Cerebellar cortex (tissue), 1 donor: ENCODE data around the gene SPCS2.
A peak's percentile ranks its signal among the peaks of the same experiment; 100 is the strongest.
"Not testable (repeated sequence)": the region's sequence is repeated elsewhere in the genome, so short reads cannot be mapped to it uniquely, and the experiment has no call there.

ENCODE experiments used
- DNase-seq: peaks from one replicate; pipeline ENCODE4 v3.0.0-alpha.2; 2015; ENCODE audit warnings: low spot score

Gene SPCS2

DNA sequence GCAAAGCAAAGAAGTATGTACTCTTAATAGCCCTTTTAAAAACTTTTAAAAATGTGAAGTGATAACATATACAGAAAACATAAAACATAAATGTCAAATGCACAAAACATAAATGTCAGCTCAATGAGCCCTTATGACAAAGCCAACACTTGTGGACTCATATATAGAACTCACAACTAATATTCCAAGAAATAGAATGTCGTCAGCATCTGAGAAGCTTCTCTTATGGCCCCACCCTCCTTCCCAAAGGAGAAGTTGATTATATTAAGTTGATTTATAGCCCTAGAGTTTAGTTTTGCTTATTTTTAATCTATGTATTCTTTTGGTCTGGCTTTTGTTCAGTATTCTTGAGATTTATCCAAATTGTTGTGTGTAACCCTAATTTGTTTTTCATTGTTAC lies 53.5 kb downstream of the SPCS2 start:
- no peak for DNase-seq

DNA sequence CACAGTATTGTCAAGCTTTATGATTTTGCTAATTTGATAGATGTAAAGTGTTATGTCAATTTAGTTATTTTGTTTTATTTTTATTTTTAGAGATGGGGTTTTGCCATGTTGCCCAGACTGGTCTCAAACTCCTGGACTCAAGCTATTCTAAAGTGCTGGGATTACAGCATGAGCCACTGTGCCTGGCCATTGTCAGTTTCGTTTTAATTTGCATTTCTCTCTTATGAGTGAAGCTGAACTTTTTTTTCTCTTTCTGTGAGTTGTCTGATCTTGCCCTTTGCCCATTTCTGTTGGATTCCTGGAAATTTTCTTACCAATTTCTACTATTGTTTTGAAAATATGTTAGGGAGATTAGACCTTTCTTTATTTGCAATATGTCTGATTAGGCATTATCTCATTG lies 55.1 kb downstream of the SPCS2 start:
- DNase-seq: no peak

DNA sequence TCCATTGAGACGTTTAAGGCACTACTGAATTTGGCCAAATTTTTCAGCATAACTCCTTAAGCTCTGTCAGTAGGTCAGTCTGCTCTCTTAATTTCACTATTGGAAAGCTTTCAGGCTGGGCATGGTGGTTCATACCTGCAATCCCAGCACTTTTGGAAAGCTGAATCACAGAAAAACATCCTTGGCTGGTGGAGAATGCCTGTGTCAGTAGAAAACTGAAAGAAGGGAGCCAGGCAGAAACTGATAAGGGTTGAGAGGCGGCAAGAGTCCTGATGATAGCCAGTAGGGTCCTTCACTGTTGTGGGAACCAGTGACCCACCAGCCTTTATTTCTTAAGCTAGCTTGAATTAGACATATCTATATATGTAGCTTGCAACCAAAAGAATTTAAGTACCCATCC lies 62.3 kb downstream of the SPCS2 start:
- DNase-seq: no peak

DNA sequence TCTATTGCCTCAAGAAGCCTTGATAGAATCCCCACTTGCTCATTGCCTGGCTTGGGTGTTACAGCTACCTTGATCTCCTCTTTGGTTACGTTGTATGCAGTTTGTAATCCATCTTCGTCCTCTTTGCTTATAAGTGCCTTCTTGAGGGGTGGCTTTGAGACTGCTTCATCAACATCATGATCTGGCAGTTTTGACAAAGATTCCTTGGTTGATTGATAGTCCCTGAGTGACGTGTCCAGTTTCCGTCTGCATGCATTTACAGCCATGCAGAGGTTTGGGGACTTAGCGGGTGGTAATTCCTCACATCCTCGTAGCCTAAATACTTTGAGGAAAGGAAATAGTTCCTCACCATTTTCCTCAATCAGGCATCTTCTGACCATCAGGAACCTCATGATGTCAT lies 62.8 kb downstream of the SPCS2 start:
- no peak for DNase-seq

DNA sequence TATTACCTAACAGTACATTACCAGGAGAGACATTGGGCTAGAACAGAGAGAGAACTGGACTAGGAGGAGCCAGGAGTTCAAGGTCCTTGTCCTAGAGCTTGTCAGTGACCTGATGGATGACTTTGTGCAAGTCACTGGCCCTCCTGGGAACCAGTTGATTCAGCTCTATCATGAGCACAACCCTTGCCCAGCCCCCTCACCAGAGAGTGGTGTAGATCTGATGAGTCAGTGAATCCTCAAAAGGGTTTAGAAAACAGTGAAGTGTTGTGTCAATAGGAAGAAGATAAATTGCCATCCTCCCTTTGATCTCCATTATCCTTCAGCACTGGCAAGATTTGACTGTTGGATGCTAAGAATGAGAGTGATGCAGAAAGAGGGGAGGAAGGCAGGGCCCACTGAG lies 64.0 kb downstream of the SPCS2 start:
- no peak for DNase-seq

DNA sequence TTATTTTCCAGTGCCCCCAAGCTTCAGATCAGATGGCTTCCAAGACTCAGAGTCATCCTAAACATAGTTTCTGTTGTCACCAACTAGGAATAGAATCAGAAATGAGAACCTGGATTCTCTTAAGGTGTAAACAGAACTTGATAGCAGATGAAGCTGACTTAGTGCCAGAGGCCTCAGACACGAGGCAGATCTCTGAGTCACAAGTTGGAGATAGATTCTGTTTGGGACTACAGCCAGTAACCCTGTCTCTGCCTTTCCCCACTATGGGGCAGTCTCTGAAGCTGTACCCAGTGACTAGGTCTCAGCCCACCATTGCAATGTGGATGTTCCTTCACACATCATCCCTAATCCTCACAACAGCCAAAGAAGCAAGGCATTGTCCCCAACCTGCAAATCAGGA lies 65.1 kb downstream of the SPCS2 start:
- no peak for DNase-seq

DNA sequence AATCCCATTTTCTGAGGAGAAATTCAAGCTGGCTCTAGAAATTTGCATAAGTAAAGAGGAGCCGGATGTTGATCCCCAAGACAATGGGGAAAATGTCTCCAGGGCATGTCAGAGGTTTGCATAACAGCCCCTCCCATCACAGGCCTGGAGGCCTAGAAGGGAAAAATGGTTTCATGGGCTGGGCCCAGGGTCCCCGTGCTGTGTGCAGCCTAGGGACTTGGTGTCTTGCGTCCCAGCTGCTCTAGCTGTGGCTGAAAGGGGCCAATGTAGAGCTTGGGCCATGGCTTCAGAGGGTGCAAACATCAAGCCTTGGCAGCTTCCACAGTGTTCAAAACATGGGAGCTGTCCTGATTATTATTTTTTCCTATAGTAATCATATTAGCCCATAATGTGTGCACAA lies 70.1 kb downstream of the SPCS2 start:
- DNase-seq: not testable (repeated sequence)

DNA sequence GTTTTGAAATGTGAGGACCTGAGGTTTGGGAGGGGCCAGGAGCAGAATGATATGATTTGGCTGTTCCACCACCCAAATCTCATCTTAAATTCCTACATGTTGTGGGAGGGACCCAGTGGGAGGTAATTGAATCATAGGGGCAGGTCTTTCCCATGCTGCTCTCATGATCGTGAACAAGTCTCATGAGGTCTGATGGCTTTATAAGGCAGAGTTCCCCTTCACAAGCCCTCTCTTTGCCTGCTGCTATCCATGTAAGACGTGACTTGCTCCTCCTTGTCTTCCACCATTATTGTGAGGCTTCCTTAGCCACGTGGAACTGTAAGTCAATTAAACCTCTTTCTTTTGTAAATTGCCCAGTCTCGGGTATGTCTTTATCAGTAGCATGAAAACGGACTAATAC lies 71.3 kb downstream of the SPCS2 start:
- not testable (repeated sequence) for DNase-seq

DNA sequence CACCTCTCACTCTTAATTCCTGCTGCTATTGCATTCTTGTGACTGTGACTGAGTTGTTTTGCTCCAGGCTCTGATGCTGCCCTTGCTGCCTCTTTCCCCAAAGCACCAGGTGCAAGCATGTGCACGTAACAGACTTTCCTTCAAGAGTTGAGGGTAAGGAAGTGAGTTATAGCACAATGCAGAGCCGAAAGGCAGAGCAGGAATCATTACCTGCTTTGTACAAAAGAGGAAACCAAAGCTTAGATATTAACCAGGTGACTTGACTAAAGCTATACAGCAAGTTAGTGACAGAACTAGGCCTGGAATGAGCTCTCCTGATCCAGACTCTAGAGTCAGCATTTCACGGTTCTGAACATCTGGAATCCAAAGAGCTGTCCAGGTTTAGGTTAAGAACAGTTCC lies 73.2 kb downstream of the SPCS2 start:
- no peak for DNase-seq

DNA sequence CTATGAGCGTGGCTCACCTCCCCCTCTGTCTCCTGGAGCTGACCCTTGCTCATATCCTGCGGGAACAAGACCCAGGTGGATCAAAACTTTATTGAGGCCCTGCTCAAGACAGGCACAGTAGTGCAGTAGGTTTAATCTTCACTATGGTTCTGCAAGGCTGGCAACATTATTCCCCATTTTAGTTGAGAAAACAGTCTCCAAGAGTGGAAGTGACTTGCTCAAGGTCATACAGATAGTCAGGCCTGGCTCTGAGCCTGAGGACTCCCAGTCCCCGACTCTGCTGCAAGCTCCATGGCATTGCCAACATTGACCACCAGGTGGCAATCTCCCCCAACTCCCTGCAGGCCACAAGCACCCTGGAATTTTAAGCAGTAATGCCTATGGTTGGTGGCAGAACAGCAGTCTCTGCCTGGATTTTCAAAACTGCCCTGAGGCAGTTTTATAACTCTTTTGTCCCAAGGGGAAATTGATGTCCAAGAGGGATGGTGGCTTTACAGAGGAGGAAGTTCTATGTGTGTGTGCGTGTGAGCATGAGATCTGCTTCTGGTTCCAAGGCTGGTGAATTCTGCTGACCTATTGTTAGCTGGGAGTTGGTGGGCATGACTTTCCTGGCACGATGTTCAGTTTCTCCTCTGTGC lies 73.8 kb downstream of the SPCS2 start:
- peak; percentile 87 for DNase-seq

DNA sequence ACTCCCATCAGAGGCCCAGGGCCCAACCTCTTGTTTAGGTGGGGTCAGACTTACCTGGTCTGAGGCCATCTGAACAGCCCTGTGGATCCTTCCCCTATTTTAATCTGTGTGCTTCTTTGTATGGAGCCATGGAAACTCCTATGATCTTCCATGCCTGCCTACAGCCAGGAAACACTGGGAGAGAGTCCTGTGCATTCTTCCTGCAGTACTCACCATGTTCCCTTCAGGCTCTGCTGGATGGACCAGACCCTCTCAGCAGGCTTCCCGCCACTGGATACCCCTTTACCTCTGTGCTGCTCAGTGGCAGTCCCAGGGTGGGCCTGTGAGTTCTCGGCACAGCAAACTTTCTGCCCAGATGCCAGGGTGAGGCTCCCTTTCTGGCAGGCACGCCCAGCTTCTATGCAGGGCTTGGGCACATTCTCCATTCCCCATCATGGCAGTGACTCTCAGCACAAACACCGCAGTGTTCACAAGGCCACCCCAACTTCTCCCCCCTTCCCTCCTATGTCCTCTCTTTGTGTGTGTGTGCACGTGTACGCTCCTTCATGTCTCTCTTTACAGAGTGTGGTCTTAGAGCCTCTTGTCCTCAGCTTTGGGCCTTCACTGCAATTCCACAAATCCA lies 74.5 kb downstream of the SPCS2 start:
- DNase-seq: no peak

DNA sequence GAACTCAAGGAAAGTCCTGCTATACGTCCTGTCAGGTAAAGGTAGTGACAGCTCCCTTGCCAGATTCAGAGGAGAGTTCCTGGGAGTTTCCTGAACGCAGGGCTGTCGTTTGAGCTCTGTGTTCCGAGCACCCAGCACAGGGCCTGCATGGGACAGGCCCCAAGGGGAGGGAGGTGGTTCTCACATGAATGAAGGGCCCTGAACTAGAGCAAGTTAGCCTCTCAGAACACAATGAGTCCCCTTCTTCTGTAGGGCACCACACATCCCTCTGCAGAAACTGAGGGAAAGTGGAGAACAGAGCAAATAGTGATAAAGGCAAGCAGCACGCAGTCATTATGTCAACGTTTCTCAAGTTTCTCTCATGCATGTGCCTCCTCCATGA lies 75.0 kb downstream of the SPCS2 start:
- no peak for DNase-seq

DNA sequence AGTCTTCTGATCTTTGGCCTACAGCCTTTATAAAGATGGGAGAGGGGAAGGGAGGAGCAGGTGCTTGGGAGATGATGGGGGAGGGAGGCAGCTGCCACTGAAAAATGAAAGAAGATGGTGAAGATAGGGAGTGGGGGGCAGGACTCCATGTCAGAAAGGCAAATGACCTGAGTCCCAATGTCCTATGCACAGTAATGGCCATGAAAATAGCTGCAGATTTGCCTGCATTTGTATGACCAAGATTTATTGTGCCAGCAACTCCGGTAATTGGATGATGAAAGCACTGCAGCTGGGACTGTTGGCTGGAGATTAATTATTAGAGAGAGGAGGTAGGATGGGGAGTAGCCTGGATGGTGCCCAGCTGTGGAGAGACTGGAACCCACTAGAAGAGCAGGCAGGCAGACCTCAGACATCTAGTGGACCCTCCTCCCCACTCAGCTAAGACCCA lies 75.7 kb downstream of the SPCS2 start:
- DNase-seq: no peak

DNA sequence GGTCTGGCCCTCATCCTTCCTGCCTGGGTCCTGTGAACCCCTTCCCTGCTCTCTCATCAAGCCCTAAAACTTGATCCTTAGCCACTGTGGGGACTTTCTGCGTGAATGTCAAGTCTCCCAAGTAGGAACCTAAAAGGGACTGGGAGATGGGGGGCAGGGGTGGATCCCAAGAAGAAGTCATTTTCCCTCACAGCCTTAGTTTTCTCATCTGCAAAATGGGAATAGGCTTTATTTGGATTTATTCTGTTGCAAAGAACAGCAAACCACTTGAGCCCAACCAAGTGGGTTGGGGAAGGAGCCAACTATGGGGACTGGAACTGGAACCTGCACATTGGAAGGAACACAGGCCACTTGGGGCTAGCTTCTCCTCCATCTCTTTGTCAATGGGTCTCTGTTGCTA lies 76.5 kb downstream of the SPCS2 start:
- no peak for DNase-seq

DNA sequence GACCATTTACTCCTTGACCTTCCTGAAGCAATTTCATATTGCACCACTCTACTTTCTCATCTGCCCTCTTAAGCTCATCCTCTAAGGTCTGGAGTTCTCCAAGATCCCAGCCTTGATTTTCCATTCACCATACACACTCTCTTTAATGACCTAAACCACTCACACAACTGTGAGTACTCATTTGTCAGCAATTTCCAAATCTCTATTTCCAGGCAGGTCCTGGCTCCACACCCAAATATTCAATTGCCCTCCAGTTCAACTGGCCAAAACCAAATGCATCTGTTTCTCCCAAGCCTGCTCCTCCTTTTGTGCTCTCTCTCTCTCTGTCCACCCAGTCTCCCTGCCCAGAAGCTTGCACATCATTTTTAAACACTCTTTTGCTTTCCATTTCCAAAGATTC lies 79.3 kb downstream of the SPCS2 start:
- no peak for DNase-seq
